ENCODE results near the gene ZIK1.

Gene ZIK1

DNA sequence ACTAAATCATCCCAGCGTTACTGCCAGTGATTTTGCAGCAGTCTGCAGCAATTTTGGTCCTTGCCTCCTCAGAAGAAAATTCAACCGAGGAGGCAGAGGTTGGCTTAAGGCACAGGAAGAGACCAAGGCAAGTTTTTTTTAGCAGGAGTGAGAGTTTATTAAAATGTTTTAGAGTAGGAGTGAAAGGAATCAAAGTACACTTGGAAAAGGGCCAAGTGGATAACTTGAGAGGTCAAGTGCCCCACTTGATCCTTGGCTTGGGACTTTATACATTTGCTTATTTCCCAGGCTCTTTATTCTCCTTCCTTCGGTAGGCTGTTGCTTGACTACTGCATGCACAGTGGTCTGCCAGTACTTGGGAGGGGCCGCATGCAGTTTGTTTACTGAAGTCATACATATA lies 27.2 kb downstream of the ZIK1 start:
- no peak for DNase-seq (ENCODE audit: low spot score)

DNA sequence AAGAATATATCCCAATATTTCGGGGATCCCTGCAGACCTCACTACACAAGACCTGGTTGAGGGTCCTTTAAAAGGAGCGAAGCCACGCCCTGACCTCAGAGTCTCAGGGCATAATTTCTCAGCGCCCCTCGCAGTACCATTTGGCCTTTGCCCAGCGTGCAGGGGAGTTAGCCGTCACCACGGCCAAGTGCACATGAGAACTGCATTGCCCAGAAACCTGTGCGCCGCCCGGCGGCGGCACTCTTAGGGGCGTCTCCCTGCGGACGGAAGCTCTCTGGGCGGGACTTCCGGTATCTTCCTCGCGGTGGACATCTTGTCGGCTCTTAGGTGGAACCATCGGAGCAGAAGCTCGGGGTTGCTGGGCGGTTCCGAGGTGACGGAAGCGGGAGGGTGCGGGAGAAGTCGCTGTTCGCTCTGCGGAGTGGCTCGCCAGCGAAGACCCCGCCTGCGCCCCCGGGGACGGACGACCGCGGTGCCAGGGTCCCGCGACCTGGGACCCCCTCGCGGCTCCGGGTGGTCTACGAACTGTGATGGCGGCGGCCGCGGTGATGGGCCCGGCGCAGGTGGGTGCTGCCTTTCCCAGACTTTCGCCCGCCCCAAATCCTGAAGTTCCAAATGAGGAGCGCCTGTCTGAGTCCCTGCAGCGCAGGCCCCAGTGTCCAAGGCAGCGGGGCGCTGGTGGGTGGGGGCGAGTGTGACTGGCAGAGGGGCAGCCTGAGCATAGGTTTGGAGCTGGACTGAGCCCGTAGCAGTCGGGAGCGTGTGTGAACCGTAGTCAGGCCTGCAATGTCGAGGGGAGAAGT lies 30.2 kb downstream of the ZIK1 start, which contains the start of gene ZNF134:
Gene ZNF134, plus strand, starts transcription at position 302 of the 803 bp plus-strand sequence. CDS start 5,227 bp downstream, outside the sequence.
- peak; percentile 91 for DNase-seq (ENCODE audit: low spot score)

DNA sequence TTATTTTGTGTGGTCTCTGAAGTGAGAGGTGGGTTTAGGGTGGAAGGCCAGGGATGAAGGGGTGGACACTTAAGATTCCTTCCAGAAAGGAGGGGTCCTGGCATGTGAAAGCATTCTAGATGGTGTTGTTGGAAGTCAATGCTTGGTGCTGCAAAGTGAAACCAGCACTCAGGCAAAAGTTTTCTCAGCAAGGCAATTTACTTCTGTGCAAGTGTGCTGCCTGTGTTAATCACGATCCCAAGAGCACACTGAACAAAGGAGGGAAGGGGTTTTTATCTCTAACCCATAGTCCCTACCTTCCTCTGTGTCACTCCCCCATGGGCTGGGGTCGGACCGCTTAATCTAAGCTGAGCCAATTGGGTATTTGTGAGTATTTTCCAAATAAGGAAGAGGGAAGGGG lies 31.4 kb downstream of the ZIK1 start:
- no peak for DNase-seq (ENCODE audit: low spot score)

DNA sequence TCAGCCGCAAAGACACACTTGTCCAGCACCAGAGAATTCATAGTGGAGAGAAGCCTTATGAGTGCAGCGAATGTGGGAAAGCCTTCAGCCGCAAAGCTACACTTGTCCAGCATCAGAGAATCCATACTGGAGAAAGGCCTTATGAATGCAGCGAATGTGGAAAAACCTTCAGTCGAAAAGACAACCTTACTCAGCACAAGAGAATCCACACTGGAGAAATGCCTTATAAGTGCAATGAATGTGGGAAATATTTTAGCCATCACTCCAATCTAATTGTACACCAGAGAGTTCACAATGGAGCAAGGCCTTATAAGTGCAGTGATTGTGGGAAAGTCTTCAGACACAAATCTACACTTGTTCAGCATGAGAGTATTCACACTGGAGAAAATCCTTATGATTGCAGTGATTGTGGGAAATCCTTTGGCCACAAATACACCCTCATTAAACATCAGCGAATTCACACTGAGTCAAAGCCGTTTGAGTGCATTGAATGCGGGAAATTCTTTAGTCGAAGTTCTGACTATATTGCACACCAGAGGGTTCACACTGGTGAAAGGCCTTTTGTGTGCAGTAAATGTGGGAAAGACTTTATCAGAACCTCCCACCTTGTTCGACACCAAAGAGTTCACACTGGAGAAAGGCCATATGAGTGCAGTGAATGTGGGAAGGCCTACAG lies 36.9 kb downstream of the ZIK1 start:
- no peak for DNase-seq (ENCODE audit: low spot score)

DNA sequence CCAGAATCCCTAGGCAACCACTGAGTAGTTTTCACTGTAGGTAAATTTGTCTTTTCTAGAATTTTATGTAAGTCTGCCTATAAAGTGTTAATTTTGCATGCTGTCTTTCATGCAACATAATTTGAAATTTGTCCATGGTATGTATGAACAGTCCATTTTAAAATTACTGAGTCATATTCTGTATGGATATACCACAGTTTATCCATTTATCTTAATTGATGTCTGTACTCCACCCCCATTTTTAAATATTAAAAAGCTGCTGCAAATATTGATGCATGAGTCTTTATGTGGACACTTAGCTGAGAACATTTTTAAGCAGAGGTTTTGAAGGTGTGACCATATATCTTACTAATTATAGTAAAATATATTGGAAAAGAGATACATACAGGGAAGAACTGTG lies 39.1 kb downstream of the ZIK1 start:
- DNase-seq (ENCODE audit: low spot score) = no peak

DNA sequence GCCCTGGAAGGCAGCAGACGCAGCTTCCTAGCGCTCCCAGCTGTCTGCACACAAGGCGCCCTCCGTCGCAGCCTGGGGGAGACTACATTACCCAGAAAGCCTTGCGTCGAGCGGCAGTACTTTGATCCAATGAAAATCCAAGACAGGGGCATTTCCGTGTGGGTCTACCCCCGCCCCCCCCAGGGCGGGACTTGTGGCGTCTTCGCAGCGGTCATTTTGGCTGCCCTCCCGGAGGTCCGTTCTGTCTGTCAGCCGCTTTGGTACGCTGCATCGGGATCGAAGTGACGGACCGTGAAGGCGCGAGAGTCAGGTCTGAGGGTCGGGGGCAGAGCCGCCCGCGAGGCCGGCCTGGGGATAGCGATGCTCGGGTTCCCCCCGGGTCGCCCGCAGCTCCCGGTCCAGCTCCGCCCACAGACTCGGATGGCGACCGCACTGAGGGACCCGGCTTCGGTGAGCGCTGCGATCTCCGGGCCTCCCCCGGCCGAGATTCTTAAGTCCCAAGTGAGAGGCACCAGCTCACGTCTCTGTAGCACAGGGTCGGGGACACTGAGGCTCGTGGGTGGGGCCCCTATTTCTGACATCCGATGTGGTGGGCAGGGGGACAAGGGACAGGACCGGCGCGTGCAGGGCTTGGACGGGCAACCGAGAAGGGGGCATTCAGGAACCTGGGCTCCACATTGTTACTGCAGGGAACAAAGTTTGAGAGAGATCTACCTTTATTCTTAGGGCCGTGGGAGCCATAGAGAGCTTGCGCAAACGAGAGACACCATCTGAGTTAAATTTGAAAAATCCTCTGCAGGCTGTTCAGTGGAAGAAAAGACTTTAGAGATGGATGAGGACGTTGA lies 49.3 kb downstream of the ZIK1 start, which contains the start of gene ZNF211:
Gene ZNF211, plus strand, starts transcription at position 182 of the 845 bp plus-strand sequence. Its CDS starts 179 bp downstream, at position 361.
- peak; percentile 95 for DNase-seq (ENCODE audit: low spot score)

DNA sequence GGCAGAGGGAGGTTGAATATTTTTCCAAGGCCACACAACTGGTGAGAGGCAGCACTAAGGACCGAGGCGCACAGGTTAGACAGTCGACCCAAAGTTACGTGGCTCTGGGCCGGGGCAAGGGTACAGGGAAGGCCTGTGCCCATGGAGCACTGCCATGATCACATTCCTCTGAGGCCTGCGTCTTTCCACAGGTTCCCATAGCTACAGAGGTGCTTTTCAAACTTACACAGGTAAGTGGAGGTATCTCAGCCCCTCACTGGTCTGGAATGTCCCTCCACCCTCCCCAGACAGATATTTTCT lies 49.8 kb downstream of the ZIK1 start:
- no peak for DNase-seq (ENCODE audit: low spot score)

DNA sequence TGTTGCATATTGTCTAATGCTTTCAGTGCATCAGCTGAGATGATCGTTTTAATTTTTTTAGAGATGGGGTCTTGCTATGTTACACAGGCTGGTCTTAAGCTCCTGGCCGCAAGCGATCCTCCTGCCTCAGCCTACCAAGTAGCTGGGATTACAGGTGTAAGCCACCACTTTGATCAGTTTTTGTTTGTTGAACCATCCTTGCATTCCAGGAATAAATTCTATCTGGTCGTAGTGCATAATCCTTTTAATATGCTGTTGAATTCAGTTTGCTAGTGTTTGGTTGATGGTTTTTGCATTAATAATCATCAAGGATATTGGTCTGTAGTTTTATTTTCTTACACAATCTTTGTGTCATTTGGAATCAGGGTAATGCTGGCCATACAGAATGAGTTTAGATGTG lies 53.4 kb downstream of the ZIK1 start:
- DNase-seq (ENCODE audit: low spot score) = no peak

DNA sequence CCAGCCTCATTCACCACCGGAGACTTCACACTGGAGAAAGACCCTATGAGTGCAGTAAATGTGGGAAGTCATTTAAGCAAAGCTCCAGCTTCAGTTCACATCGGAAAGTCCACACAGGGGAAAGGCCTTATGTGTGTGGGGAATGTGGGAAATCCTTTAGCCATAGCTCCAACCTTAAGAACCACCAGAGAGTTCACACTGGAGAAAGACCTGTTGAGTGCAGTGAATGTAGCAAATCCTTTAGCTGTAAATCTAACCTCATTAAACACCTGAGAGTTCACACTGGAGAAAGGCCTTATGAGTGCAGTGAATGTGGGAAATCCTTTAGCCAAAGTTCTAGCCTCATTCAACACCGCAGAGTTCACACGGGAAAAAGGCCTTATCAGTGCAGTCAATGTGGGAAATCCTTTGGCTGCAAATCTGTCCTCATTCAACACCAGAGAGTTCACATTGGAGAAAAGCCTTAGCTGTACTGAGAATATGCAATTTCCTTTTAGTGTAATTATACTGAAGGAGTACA lies 57.8 kb downstream of the ZIK1 start:
- DNase-seq (ENCODE audit: low spot score) = no peak

DNA sequence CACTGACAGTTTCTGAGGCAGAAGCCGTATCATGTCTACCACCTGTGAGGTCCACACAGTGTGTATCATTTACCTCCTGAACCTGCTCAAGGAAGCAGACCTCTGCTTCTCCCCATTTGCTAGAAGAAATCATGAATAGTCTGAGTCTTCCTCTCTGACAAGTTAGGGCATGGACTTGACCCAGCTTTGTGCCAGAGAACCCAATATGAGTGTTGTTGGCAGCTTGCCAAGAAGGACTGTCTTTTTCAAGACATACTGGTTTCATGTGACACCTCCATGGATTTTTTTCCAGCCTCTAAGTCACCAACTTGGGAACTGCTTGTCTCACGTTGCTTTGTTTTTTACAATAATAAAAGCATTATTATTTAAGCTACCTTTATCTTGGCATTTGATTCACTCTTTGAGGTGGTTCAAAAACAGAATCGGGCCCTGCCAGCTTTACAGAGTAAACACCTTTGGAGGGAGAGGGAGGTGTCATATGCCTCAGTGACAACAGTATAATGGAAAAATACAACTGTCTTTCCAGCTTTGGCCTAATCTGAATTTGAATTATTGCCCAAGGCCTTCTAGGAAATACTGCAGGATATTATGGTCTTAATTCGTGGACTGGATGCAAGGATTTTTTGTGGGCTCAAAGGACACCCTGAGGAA lies 58.6 kb downstream of the ZIK1 start:
- no peak for DNase-seq (ENCODE audit: low spot score)
